HG03175 (cell line): Measurements from ENCODE around the gene CAPN12.

Experiments
- ATAC-seq: cut with Tn5 transposase; IDR thresholded peaks from one replicate; pipeline ENCODE4 v1.9.1; 2021; ENCODE audit warnings: mild to moderate bottlenecking, moderate library complexity; ENCODE audit not compliant: unreplicated experiment

Gene CAPN12

DNA sequence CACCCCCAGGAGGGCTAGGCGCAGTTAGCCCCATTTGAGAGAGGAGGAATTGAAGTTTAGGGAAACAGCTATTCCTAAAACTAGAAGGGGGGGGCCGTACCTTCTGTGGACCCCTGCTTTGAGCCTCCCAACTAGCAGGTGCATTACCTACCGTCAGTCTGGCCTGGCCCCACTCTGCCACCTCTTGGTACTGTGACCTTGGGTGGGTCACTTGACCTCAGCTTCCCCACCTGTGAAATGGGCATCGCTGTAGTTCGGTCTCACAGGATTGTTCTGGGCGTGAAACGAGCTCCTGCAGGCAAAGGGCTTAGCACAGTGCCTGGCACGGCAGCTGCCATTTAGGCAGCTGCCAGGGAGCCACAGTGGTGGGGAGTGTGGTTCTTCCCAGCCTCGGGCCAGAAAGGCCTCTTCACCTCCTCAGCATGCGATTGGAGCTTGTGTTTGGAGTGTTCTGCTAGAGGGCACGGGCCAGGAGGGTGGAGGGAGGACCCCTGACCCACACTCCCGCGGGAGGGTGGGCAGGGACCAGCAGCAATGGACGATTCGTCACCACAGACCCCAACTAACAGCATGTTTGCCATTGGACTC lies 32.0 kb downstream of the CAPN12 start:
- no peak for ATAC-seq

- ATAC-seq, result no peak
These were observed 32.5 kb downstream of the CAPN12 start for GRCh38 chr19:38711726-38712153.

DNA sequence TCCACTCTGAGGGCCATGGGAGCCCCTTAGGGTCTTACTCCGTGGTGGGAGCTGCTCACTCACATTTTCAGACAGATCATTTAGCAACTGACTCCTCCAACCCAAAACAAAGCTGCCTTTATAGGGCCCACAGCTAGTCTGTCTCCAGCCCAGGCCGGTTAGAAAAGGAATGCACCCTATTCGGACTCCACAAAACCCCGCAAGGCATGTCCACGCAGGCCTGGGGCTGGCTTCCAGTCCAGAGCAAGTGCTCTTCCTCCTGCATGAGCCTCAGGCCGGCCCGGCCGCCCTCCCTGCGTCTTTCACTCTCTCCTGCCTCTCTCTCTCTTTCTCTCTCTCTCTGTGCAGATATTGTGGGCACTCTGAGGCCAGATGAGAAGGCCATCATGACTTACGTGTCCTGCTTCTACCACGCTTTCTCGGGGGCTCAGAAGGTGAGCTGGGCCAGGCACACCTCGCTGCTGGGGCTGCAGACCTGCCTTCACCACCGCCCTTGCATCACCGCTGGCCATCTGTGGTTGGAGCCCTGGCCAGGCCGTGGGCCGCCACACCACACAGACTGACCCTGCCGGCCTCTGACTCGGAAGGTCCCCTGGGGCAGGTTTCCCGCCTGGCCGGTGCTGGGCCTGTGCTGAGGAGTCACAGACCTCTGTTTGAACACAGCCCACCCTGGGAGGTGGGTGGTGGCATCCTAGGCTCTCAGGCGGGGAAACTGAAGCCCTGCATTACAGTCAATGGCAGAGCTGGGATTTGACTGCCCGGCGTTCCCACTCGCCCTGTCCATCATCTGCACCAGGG lies 33.1 kb downstream of the CAPN12 start:
- no peak for ATAC-seq

DNA sequence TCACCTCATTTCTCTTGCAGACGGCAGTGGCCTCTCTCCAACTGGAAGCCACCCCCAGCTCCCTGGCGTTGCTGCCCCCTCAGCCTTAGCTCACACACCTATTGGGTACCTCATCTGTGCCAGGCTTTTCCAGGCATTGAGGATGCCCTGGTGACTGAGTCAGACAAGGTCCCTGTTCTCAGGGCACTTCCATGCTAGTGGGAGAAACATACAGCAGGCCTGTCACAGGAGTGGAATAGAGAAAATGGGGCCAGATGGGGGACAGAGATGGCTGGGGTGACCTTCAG lies 33.9 kb downstream of the CAPN12 start:
- ATAC-seq, result no peak

DNA sequence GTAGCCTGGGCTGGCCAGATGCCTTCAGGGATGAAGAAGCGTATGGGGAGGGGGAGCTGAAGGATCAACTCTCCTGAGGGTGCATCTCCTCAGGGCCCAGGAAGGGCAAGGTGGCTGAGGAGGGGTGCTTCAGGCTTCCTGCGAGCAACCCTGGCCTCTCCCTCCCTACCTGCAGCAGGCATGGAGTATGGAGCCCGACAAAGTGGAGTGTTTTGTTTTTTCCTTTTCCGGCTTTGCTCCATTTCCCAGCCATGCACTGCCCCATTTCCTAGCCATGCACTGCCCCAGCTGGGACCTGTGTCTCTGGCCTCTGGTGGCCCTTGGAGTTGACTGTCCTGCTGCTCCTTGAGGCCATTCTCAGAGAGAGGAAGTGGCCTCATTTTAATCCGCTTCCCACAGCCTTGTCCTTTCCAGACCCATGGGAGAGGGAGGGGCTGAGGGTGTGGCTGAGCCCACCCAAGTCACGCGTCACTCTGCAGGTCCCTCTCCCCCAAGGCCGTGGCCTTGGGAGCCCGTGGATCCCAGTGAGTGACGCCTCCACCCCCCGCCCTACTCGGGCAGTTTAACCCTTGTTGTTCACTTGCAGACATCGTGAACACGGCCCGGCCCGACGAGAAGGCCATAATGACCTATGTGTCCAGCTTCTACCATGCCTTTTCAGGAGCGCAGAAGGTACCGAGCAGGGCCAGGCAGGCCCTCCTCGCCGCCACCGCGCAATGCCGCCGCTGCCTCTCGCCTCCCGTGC lies 34.4 kb downstream of the CAPN12 start:
- no peak for ATAC-seq

GRCh38 chr19:38709119-38709518 lies 35.2 kb downstream of the CAPN12 start:
- ATAC-seq, result no peak

- no peak for ATAC-seq
These were observed 35.8 kb downstream of the CAPN12 start for GRCh38 chr19:38708413-38709024.

DNA sequence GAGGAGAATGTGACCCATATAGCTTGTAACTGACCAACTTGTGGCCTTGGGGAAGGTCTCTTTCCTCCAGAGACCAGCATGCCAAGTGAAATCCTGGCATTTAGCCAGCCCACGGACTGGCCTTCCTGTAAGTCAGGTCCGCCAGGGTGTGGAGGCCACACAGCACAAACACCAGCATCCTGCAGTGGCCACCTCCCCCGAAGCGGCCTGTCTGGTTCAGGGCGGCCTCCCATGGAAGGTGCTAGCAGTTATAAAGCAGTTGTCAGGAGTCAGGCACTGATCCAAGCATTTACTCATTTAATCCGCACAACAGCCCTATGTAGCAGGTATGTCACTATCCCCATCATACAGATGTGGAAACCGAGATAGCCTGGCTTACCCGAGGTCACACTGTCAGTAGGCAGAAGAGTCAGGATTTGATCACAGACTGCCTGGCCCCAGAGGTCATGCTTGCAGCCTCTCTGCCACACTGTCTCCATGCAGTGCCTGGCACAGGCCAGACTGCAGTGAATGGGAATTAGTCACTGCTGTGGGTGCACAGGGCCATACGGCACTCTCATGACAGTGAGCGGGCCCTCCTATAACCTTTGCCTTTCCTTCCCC lies 36.7 kb downstream of the CAPN12 start:
- ATAC-seq, result no peak

GRCh38 chr19:38706792-38707511 lies 37.3 kb downstream of the CAPN12 start:
- ATAC-seq, result no peak

- ATAC-seq, result no peak
These were observed 38.9 kb downstream of the CAPN12 start for GRCh38 chr19:38705197-38706019.

DNA sequence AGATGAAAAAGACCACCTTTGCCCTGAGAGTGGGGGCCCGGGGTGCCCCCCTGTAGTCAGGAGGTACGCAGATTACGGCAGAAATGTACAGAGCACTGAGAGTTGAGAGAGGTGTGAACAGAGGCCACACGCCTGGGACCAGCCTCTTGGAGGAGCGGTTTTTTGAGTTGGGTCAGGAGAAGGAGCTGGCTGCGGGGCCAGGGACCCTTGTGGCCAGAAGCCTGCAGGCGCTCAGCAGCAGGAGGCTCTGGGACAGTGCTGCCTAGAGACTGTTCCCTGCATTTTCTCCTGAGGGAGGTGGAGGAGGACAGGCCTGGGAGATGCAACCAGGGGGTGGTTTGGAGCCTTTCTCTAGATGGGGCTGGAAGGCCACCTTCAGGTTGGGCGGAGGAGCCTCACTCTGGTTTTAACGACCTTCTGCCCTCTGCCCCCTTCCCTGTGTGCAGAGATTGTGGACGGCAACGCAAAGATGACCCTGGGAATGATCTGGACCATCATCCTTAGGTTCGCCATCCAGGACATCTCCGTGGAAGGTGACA lies 39.7 kb downstream of the CAPN12 start:
- ATAC-seq, result no peak

- no peak for ATAC-seq
These were observed 40.8 kb downstream of the CAPN12 start for GRCh38 chr19:38703509-38703908.

DNA sequence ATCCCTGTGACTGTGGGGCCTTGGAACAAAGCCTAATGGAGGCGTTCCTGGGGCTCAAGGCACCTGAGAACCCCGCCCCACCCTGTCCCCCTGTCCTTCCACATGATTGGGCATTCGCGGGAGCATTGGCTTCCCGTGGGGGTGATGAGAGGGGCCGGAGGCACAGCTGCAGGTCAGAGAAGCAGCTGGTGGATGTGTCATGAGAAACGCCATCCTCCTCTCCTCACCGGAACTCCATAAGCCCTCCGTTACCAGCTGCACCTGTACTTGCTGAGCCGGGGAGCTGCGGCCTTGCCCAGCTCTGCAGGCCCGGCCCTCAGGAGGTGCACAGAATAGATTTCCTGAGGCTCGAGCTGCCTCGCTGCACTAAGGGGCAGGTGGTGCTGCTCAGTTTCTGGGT lies 42.0 kb downstream of the CAPN12 start:
- ATAC-seq, result no peak

DNA sequence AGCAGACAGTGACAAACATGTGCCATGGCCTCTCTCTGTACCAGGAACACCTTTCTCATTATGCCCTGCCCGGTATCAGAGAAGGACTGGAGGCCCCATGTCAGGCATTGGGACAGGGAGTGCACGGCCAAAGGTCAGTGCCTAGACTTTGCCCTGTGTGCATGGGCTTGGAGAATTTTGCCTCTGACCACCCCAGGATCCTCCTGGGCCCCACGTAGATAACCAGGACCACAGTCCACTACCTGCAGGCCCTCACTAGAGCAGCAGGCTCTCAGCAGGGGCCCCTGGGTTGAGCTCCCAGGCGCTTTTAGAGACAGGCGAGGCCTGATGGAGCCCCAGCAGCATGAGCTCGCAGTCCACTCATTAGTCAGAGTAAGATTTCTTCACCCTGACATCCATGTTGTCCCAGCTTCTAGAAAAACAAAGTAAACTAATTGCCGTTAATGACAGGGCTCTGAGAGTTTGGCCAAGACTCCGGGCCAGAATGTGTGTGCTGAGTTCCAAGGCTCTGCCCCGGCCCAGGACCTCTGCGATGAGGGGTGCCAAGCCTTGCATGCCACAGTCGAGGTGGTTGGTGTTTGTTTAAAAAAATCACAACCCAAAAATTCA lies 42.7 kb downstream of the CAPN12 start:
- ATAC-seq, result no peak

DNA sequence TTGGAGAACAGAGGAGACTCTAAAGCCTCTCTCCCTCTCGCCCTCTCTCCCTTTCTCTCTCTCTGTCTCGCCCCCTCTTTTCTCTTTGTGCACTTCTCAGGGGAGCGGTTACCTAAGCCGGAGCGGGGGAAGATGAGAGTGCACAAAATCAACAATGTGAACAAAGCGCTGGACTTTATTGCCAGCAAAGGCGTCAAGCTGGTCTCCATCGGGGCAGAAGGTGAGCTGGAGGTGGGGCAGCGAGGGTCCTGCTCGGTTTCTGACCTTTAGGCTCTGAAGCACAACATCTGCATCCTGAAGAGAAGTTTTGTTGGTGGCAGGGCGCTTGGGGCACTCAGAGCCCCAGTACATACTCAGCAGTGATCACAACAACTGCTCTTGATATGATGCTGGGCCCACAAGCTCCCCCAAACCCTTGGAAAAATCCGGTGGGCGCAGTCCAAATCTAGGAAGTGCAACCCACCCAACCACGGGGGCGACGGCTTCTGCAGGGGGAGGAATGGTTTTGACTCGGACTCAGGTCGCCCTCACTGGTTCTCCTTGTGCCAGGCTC lies 43.3 kb downstream of the CAPN12 start:
- no peak for ATAC-seq

- no peak for ATAC-seq
These were observed 43.8 kb downstream of the CAPN12 start for GRCh38 chr19:38700350-38700901.

DNA sequence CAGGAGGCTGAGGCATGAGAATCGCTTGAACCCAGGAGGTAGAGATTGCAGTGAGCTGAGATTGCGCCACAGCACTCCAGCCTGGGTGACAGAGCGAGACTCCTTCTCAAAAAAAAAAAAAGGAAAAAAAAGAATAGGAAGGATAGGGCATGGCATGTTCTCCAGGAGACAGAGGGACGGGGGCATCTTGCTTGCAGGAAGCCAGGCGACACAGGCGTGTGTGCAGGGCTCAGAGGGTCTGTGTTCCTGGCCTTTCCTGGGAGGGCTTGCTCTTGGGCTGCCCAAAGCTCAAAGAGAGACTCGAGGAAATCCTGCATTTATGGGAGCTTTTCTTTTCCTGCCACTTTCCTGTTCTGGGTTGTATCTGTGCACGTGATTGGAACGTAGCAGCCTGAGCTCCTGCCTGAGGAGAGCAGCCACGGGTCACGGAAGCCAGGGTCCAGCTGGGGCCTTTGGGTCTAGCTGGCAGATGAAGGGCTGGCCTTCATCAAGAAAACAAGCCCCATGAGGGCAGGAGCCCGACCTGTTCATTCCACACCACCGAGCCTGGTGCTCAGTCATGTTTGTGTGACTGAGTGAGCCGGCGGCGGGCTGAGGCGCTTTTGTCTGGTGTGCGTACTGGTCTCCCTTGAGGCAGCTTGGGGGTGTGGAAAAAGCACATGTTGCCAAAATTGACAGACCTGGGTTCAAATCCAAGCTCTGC lies 44.5 kb downstream of the CAPN12 start:
- ATAC-seq, result no peak

DNA sequence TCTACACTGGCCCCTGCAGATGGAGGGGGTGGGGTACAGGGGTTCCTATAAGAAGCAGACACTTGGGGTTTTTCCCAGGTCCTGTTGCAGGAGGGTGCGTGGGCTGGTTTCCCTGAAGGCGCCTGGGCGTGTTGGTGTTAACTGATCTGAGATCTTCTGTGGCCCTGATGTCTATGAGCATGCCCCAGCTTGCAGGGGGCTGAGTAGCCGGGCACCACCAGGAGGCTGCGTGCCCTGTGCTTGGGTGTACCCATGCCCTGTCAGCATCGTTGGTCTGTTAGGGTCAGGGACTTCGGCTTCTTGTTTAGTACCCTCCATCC lies 45.3 kb downstream of the CAPN12 start:
- no peak for ATAC-seq
